ENCODE results near the gene HIC1. TPM values are rescaled to one million over a fixed set of nuclear protein-coding genes. Genes with fewer than 3 reads are reported as not detected.

The HIC1 gene
- total and polyA plus RNA-seq, 7 donors, result 1.6 to 44.9 (median 10.4) TPM

- peaks cover 20 to 73% (median 34%) of the 10 kb centered on the region in 3 donors for H3K27me3 ChIP-seq
- intact Hi-C loops (cut with DNase I), result loop anchor here (2.0 kb wide), 1 partner anchor 26 kb away; no protein-coding TSS in a partner anchor
- TF ChIP-seq POLR2AphosphoS5 (IDR thresholded peaks at IDR 0.05) (no peak), CTCF (IDR thresholded peaks at IDR 0.05) (no peak)
- no peak overlapping the region for H3K27ac ChIP-seq
- 1 to 2% methylated on average over 73 of the region's 73 CpGs for WGBS, 2 donors
- DNase-seq, result no peak
- peak overlapping the region; percentile 21 to 55 (median 48) for H3K4me3 ChIP-seq
- peaks cover 0 to 35% (median 34%) of the 10 kb centered on the region in 4 donors for H3K4me1 ChIP-seq
- no peaks in the 10 kb centered on the region for H3K9me3 ChIP-seq
- H3K36me3 ChIP-seq, result no peaks in the 10 kb centered on the region
Observed at GRCh38 chr17:2024572-2025219, 30.2 kb upstream of the HIC1 start.

DNA sequence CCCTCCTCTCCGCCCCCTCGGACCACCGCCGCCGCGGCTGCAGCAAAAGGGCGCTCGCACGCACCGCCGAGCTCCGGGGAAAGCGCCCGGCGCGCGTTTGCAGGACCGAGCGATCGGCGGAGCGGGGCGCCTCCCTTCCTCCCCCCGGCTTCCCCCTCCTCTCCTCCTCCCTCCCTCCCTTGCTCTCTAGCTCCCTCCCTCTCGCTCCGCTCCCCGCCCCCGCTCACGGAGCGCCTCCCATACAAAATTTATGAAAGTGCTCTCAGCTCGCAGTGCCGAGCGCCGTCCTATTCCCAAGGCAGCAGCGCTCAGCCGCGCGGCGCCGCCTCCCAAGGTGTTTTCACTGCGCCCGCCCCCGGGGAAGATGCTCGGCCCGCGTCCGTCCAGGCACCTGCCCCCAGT, 29.7 kb upstream of the HIC1 start, which contains the start of gene RTN4RL1:
Gene RTN4RL1 (minus strand): TSS at position 115 of the 402 bp plus-strand sequence. CDS start 469 bp downstream, outside the sequence.
- H3K4me1 ChIP-seq, result peaks cover 0 to 36% (median 35%) of the 10 kb centered on the region in 4 donors
- H3K9me3 ChIP-seq, result no peaks in the 10 kb centered on the region
- intact Hi-C loops (cut with DNase I), result loop anchor here (2.0 kb wide), 1 partner anchor 26 kb away; no protein-coding TSS in a partner anchor
- peak in 1 of 4 donors; percentile 27 for TF ChIP-seq POLR2AphosphoS5 (IDR thresholded peaks at IDR 0.05)
- TF ChIP-seq CTCF (IDR thresholded peaks at IDR 0.05), result no peak
- peak; percentile 81 for DNase-seq
- peak within 1 kb of the TSS; percentile 21 to 55 (median 48) for H3K4me3 ChIP-seq
- 1% methylated on average over 47 of the region's 47 CpGs for WGBS, 2 donors
- H3K27ac ChIP-seq, result peak within 1 kb of the TSS in 2 of 4 donors; percentile 19 to 20
- no peaks in the 10 kb centered on the region for H3K36me3 ChIP-seq
- peaks cover 20 to 74% (median 34%) of the 10 kb centered on the region in 3 donors for H3K27me3 ChIP-seq

- DNase-seq, result peak; percentile 83
- intact Hi-C loops (cut with DNase I), result loop anchor here (1.0 to 2.0 kb wide), 2 partner anchors 27 to 117 kb away; no protein-coding TSS in a partner anchor
- TF ChIP-seq POLR2A (IDR thresholded peaks at IDR 0.05), result no peak
- peak; percentile 55 to 74 (median 60) for TF ChIP-seq CTCF (IDR thresholded peaks at IDR 0.05)
- H3K36me3 ChIP-seq, result no peaks in the 10 kb centered on the region
- H3K4me3 ChIP-seq, result peak overlapping the region; percentile 21 to 55 (median 48)
- peaks cover 20 to 74% (median 34%) of the 10 kb centered on the region in 3 donors for H3K27me3 ChIP-seq
- H3K4me1 ChIP-seq, result peaks cover 0 to 38% (median 38%) of the 10 kb centered on the region in 4 donors
- 1 to 2% methylated on average over 55 of the region's 55 CpGs for WGBS, 2 donors
- H3K9me3 ChIP-seq, result no peaks in the 10 kb centered on the region
- H3K27ac ChIP-seq, result peak overlapping the region in 2 of 4 donors; percentile 19 to 20
Observed at GRCh38 chr17:2025622-2026309, 29.1 kb upstream of the HIC1 start.

DNA sequence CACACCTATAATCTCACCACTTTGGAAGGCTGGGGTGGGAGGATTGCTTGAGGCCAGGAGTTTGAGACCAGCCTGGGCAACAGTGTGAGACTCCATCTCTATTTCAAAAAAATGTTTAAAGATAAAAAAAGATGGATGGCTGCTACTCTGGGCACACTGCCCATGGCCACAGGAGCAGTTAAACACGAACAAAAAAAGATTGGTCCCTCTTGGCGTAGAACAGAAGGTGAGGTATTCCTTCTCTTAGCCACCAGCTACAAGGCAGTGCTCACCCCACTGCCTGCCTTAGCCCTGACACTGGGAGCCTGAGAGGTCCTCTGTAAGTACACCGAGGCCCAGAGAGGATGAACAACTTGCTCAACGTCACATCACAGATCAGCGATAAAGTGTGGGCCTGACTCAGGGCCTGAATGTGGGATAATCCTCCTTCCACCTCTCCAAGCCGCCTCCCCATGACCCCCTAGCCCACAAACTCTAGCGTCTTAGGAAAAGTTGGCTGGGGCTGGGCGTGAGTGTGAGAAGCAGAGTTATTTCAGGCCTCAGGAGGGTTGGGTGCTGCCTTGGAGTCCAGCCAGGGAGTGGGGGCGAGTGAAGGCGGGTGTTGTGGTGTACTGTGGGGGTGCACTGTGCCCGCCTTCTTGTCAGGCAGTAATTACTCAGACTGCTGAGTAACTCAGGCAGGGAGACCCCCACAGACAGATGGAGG, 27.2 kb upstream of the HIC1 start:
- 60 to 77% methylated on average over 11 of the region's 11 CpGs for WGBS, 2 donors
- Histone ChIP-seq H3K27ac (no peak overlapping the region), H3K4me1 (peaks cover 0 to 58% (median 49%) of the 10 kb centered on the region in 4 donors), H3K36me3 (no peaks in the 10 kb centered on the region), H3K4me3 (no peak overlapping the region), H3K9me3 (no peaks in the 10 kb centered on the region), H3K27me3 (peaks cover 20 to 69% (median 34%) of the 10 kb centered on the region in 3 donors)
- no peak for DNase-seq
- intact Hi-C loops (cut with DNase I), result no loop called here
- TF ChIP-seq POLR2A (IDR thresholded peaks at IDR 0.05) (no peak), EP300 (IDR thresholded peaks at IDR 0.05) (no peak), CTCF (IDR thresholded peaks at IDR 0.05) (no peak), POLR2AphosphoS5 (IDR thresholded peaks at IDR 0.05) (no peak)

All from sigmoid colon (tissue), 7 donors.